ENCODE results near the gene TSPYL2.

DNA sequence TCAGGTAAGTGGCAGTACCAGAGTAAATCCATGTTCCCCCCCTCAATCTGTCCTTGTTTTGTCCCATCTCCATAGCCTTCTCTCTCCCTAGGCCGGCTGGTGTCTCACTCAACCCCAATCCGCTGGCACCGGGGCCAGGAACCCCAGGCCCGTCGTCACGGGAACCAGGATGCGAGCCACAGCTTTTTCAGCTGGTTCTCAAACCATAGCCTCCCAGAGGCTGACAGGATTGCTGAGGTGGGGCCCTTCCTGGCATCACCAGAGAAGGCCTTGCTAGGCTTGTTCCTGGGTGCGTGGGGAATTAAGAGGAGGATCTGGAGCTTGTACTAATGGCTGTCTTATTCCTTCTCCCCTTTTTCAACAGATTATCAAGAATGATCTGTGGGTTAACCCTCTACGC lies 2.7 kb downstream of the TSPYL2 start:
- no peak for TF ChIP-seq POLR2A (IDR thresholded peaks at IDR 0.05; ENCODE audit: low read length)
- no peak for TF ChIP-seq GATA1 (IDR thresholded peaks at IDR 0.05; ENCODE audit: low read depth, low read length)
